Measurements from ENCODE around the gene DCST2. TPM values are rescaled to one million over a fixed set of nuclear protein-coding genes. Genes with fewer than 3 reads are reported as not detected.

DCST2 gene
- total RNA-seq, 2 donors from 2014 or later, result not detected

DNA sequence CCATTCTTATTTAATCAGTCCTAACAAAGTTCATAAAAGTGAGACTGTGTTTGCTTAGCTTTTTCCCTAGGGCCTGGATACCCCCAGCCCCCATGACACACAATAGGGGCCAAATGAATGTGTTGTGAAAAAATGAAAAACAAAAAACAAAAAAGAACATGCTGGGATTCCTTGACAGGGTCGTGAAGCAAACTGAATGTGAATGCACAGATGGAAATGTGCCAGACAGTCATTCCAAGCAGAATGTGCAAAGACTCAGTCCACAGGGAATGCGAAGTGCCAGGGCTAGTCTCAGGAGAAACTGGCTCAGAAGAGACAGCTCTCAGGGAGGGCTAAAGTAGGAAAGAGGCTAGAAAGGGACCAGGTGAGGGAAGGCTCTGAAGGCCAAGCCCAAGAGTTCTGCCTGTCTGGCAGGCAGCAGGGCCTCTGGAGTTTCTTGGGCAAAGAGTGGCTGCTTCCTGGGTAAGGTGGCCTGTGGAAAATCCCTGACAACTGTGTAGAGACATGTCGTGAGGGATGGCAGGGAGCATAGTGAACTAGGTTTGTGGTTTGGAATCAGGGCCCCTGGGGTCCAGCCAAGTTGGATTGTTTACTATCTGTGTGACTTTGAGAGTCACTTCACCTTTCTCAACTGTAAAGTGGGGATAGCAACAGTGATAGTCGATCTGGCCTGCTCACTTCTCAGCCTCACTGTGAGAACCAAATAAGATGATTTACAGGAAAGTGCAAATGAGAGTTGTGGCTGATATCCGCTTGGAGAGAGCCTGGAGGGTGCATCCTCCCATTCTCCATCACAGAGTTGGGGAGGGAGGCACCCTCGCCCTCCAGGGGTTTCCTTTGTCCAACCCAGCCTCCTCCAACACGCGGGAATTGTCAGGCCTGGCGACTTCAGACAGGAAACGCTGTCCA lies 16.3 kb upstream of the DCST2 start:
- H3K4me3 ChIP-seq, result peak overlapping the region; percentile 63 to 77
- H3K4me1 ChIP-seq, result peaks cover 0 to 41% of the 10 kb centered on the region in 2 donors

GRCh38 chr1:155048449-155049334 lies 15.1 kb upstream of the DCST2 start:
- Histone ChIP-seq H3K9me3 (no peaks in the 10 kb centered on the region), H3K27me3 (no peaks in the 10 kb centered on the region), H3K27ac (no peak overlapping the region), H3K4me3 (no peak overlapping the region), H3K4me1 (peaks cover 0 to 41% of the 10 kb centered on the region in 2 donors), H3K36me3 (no peaks in the 10 kb centered on the region)
- no peak for DNase-seq (ENCODE audit: low spot score)
- no peak for TF ChIP-seq CTCF (IDR thresholded peaks at IDR 0.05)

More for the DNA sequence above, 16.3 kb upstream of the DCST2 start:
- peak overlapping the region; percentile 91 to 98 for H3K27ac ChIP-seq
- H3K36me3 ChIP-seq, result peaks cover 6% of the 10 kb centered on the region
- no peak for TF ChIP-seq CTCF (IDR thresholded peaks at IDR 0.05)
- no peaks in the 10 kb centered on the region for H3K9me3 ChIP-seq
- no peak for DNase-seq (ENCODE audit: low spot score)
- H3K27me3 ChIP-seq, result no peaks in the 10 kb centered on the region

DNA sequence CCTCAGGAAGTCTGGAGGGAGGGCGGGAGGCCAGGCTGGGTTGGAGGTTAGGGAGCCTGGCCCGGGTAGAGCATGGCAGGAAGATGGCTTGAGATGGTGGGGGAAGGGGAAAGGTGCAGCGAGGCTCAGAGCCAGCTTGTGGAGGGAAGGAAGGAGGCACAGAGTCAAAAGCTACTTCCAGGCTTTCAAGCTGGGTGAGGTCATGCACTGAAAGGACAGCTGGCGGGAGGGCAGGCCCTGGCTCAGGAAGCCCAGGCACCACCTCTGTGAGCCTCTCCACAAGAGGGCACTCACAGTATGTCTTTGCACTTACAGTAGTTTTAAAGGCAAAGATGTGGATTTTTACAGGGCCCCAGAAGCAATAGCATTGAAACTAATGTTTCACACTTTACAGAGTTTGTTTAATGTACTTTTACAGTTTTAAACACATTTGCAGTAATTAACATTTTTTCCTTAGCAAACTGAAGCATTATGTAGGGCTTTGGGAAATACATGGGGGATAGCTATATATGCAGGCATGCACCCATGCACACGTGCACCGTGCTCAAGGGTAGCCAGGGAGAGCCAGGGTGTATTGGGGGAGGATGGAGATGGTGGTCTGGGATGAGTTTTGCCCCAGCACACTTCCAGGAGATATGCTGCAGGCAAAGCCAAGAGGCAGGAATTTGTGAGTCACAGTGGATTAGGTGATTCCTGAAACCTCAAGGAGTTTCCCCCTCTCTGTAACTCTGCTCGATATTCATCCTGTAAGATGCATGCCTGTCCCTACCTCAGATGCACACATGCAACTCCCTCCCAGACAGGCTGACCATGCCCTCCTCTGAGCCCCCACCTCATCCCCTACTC lies 11.5 kb upstream of the DCST2 start:
- TF ChIP-seq CTCF (IDR thresholded peaks at IDR 0.05), result peak; percentile 49 to 80
- Histone ChIP-seq H3K4me3 (no peak overlapping the region), H3K36me3 (no peaks in the 10 kb centered on the region), H3K9me3 (no peaks in the 10 kb centered on the region), H3K4me1 (peaks cover 0 to 16% of the 10 kb centered on the region in 2 donors), H3K27ac (no peak overlapping the region), H3K27me3 (no peaks in the 10 kb centered on the region)
- peak; percentile 83 for DNase-seq (ENCODE audit: low spot score)

DNA sequence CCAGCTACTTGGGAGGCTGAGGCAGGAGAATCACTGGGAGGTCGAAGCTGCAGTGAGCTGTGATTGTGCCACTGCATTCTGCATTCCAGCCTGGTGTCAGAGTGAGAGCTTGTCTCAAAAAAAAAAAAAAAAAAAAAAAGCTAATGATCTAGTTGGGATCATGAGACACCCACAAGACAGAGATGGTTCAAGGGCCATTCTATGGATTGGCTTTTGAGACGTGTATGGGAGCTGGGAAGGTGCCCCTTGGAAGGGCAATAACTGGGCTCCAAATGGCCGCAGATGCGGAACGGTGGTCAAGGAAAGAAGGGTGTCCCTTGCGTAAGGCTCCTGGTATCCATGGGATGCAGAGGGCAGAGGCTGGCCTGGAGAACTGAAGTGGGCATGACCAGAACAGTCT lies 10.8 kb upstream of the DCST2 start:
- no peaks in the 10 kb centered on the region for H3K36me3 ChIP-seq
- no peaks in the 10 kb centered on the region for H3K9me3 ChIP-seq
- no peak overlapping the region for H3K27ac ChIP-seq
- H3K4me3 ChIP-seq, result no peak overlapping the region
- H3K27me3 ChIP-seq, result no peaks in the 10 kb centered on the region
- DNase-seq (ENCODE audit: low spot score), result no peak
- peaks cover 0 to 9% of the 10 kb centered on the region in 2 donors for H3K4me1 ChIP-seq
- TF ChIP-seq CTCF (IDR thresholded peaks at IDR 0.05), result no peak

DNA sequence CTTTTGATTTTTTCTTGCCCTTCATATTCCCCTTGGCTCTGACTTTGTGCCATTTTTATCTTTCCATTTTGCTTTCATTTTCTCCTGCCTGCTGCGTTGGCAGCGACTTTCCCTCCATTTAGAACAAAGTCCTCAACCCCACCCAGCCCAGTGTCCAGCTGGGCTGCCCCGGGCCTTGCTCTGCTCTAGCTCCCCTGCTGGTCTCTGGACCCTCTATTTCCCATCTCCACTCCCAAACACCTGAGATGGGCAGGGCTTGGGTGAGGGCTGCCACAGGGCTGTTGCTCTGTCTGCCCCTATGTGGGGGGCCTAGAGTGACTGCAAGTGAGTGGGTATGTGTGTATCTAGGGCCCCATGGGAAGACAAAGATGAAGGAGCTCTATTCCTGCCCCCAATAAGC lies 10.2 kb upstream of the DCST2 start:
- peaks cover 0 to 14% of the 10 kb centered on the region in 2 donors for H3K4me1 ChIP-seq
- H3K9me3 ChIP-seq, result no peaks in the 10 kb centered on the region
- DNase-seq (ENCODE audit: low spot score), result no peak
- no peaks in the 10 kb centered on the region for H3K36me3 ChIP-seq
- no peak overlapping the region for H3K27ac ChIP-seq
- TF ChIP-seq CTCF (IDR thresholded peaks at IDR 0.05), result no peak
- H3K27me3 ChIP-seq, result no peaks in the 10 kb centered on the region
- H3K4me3 ChIP-seq, result no peak overlapping the region

Measured in right atrium auricular region (tissue), 2 donors.